ENCODE results near the gene TNFSF11. TPM values are rescaled to one million over a fixed set of nuclear protein-coding genes. Genes with fewer than 3 reads are reported as not detected.

The TNFSF11 gene
- total and polyA plus RNA-seq, 2 donors (not counting 3 experiments of a cell fraction or from before 2014, with no cell fraction given), result not detected

GRCh38 chr13:42591602-42592001, 17.6 kb downstream of the TNFSF11 start:
- H2AFZ ChIP-seq (ENCODE audit: low read depth, low read length), result no peak overlapping the region
- FAIRE-seq (no peak), DNase-seq (ENCODE audit: low read depth, low spot score) (no peak)
- H3K4me2 ChIP-seq (ENCODE audit: insufficient read depth, low read length), result no peak overlapping the region
- ChIA-PET CTCF (interaction anchor here (1.1 to 2.4 kb wide), 4 partner anchors 9 to 1213 kb away, joined by 3 to 8 read pairs (median 4); no protein-coding TSS in a partner anchor), POLR2A (no interaction called here)
- dilution Hi-C loops (cut with MboI; ENCODE audit: extremely low pct_ligation_motif_present, low sequenced_read_pairs) (no loop called here), intact Hi-C loops (cut with micrococcal nuclease) (loop anchor here (10.0 kb wide), 1 partner anchor 227 kb away; no protein-coding TSS in a partner anchor)
- peaks cover 5 to 25% of the 10 kb centered on the region in 2 experiments for H3K27me3 ChIP-seq (ENCODE audit: control insufficient read depth in 2 of 2, insufficient read depth in 2 of 2, low read length in 2 of 2)
- no peaks in the 10 kb centered on the region for H3K9me1 ChIP-seq (replicated peaks; ENCODE audit: control insufficient read depth, extremely low read depth, insufficient read depth, low read length)
- no peaks in the 10 kb centered on the region for H4K20me1 ChIP-seq (replicated peaks; ENCODE audit: control insufficient read depth, extremely low read depth, insufficient read depth, low read length)
- no peaks in the 10 kb centered on the region for H3K79me2 ChIP-seq (ENCODE audit: control insufficient read depth, insufficient read depth, low read length)
- H3K9ac ChIP-seq (replicated peaks; ENCODE audit: extremely low read depth, insufficient read depth, low read length), result no peak overlapping the region
- H3K4me3 ChIP-seq (replicated peaks in 1 of 3; ENCODE audit: insufficient read depth in 1 of 3, low read depth in 1 of 3, low read length in 3 of 3), result no peak overlapping the region
- no peaks in the 10 kb centered on the region for H3K36me3 ChIP-seq (ENCODE audit: control insufficient read depth in 2 of 2, extremely low read depth in 1 of 2, insufficient read depth in 2 of 2, low read length in 2 of 2)
- no peaks in the 10 kb centered on the region for H3K9me3 ChIP-seq (replicated peaks; ENCODE audit: control insufficient read depth, insufficient read depth, low read length)
- BruUV-seq (replicated peaks), result no TSS peak
- H3K27ac ChIP-seq (ENCODE audit: insufficient read depth, low read depth, low read length), result no peak overlapping the region
- no peaks in the 10 kb centered on the region for H3K4me1 ChIP-seq (ENCODE audit: control insufficient read depth, extremely low read depth, insufficient read depth, low read length)
- TF ChIP-seq CTCF (IDR thresholded peaks at IDR 0.05; ENCODE audit: extremely low read depth in 1 of 2, insufficient read depth in 1 of 2, low read depth in 1 of 2, low read length in 2 of 2) (no peak), EZH2 (IDR thresholded peaks at IDR 0.05; ENCODE audit: borderline replicate concordance, low read depth, low read length, severe bottlenecking) (no peak), GATA2 (IDR thresholded peaks at IDR 0.05; ENCODE audit: insufficient read depth, insufficient read length, low read depth, low read length) (no peak), MAX (IDR thresholded peaks at IDR 0.05; ENCODE audit: insufficient read depth, insufficient read length) (no peak), POLR2AphosphoS5 (IDR thresholded peaks at IDR 0.05; ENCODE audit: insufficient read depth, low read depth, low read length) (no peak), JUN (IDR thresholded peaks at IDR 0.05; ENCODE audit: borderline replicate concordance, insufficient read depth, insufficient read length, low read depth) (no peak)
